HG03469 (cell line): ENCODE measurements around the gene GNAI3.
A peak's percentile ranks its signal among the peaks of the same experiment; 100 is the strongest.

ENCODE experiments used
- ATAC-seq: cut with Tn5 transposase; IDR thresholded peaks from one replicate; pipeline ENCODE4 v1.9.1; 2021; ENCODE audit warnings: mild to moderate bottlenecking, moderate library complexity, moderate number of reproducible peaks; ENCODE audit not compliant: unreplicated experiment

GNAI3 gene

DNA sequence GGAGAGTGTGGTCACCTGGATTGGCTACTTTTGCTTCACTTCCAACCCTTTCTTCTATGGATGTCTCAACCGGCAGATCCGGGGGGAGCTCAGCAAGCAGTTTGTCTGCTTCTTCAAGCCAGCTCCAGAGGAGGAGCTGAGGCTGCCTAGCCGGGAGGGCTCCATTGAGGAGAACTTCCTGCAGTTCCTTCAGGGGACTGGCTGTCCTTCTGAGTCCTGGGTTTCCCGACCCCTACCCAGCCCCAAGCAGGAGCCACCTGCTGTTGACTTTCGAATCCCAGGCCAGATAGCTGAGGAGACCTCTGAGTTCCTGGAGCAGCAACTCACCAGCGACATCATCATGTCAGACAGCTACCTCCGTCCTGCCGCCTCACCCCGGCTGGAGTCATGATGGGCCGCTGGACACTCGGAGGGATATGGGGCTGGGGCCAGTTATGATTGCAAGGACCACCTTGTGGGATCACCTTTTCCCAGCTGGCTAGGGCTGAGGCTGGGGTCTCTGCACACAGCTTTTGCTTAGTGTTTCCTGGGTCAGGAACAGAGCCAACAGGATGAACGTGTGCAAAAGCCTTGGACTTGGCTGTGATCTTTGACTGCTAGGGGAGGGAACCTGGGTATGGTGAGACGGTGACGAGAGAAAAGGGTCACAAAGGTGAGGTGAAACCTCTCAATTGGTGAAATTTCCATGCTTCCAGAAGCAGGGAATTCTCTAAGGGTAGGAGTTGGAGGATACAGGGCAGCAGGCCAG lies 4.3 kb upstream of the GNAI3 start:
- no peak for ATAC-seq

DNA sequence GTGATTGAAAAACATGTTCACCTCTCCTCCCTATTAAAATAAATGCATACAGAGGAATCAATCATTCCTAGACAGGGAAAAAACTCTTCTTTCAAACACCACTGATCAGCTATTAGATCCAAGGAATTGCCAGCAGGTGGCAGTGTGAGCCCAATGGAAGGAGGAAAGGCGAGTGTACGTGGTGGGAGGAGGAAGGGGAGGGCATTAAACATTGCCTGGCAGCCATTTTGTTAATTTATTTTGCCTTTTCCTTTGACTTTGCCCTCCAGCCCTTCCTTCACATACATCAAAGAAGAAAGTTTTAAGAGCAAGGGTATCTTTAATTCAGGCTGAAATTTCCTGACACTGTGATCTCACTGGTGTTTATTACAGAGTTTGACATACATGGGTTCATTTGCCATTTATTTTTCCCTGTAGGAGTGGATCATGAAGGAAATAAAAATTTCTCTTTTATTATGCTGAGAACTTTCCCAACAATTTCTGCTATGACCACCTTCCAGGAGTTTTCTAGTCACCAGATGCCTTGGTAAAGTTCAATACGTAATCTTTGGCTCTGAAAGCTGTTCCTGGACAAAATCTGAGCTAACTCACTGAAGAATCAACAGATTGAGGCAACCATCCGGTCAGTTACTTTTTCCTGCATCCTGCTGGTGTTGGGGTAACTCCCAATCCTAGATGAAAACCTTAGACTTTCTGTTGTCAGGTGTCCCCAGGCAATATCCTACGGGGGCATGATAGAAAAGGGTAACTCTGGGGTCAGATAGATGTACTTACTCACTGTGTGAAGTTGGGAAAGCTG lies 1.9 kb upstream of the GNAI3 start:
- peak; percentile 29 for ATAC-seq

DNA sequence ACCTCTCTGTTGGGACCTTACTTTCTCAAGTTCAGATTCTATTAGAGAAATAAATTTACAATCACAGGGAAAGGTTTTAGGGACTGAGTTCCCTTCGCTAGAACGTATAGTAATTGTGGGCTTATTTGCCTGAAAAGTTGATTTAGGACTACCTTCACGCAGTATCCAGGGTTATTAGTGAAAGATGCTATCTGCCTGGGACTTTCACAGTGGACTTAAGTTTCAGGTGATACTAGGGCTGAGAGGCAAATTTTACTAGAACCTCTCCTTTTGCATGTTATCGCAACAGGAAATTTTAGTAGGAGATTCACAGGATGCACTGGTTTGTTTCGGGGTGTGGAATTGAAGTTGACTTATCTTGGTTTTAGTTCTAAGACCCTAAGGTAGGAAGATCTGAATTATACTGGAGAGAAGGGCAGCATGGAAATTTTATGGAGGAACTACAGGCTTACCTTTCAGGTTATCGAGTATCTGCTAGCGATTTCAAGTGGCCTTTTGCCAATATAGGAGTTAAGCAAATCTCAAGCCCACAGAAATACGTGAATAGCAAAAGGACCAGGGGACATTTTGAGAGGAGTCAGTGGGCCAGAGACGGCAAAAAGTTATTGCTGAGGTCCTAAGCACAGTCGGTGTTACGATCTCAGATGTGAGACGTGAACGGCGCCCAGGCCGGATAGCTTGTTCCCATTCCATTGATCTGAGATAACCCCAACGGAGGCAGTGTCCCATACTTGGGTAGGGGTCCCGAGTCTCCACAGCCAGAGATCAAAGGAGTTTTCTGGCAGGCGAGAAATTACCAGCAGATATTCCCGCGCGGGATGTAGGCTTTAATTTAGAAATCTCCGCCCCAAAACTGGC lies 723 bp upstream of the GNAI3 start:
- ATAC-seq = no peak

DNA sequence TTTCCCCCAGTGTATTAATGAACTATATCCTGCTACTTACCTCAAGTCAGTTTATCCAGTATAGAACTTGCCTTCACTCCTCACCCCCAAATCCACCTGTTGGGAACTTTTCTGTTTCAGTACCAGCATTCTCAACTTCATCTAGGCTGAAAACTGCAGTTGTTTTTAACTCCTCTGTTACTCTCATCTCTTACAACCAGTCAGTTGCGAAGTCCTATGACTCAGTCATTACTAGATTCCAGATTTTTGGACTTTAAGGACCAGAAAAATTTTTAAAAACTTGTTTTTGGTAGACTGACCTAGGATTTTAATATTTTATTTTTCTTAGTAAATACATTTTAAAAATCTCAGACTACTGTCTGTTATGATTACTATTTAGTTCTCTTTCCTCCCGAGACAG lies 8.1 kb downstream of the GNAI3 start:
- no peak for ATAC-seq

DNA sequence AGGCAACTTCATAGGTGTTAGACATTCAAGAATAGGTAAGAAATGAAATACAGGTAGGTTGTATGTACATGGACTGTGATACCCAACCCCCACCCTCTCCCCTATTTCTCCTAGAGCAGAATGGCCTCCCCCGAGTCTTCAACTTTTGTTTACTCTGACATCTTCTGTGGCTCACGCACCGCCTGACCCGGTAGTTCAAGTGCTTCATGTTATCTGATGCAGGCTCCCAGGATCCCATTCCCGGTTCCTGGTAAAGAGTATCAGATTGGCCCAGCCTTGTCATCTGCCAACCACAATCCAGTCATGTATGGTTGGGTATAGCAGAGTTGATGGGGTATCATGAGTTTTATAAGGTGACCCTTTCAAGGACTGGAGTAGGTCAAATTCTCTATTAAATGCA lies 9.1 kb downstream of the GNAI3 start:
- no peak for ATAC-seq

DNA sequence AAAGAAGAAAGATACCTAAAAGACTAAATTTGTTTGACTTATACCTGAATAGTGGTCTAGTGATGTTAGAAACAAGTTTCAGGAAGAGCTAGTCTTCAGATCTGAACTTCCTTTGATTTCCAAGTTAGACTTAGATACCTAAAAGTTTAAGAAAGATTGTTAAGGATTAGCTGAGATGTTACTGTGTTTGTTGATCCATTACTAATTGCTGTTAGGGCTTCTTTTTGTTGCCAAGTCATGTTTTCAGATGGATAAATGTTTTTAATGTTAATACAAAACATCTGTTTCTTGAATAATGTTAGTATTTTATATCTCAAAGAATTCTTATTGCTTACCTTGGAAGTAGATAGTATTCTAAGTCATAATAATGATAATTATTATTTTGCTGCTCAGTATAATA lies 11.6 kb downstream of the GNAI3 start:
- ATAC-seq = no peak

DNA sequence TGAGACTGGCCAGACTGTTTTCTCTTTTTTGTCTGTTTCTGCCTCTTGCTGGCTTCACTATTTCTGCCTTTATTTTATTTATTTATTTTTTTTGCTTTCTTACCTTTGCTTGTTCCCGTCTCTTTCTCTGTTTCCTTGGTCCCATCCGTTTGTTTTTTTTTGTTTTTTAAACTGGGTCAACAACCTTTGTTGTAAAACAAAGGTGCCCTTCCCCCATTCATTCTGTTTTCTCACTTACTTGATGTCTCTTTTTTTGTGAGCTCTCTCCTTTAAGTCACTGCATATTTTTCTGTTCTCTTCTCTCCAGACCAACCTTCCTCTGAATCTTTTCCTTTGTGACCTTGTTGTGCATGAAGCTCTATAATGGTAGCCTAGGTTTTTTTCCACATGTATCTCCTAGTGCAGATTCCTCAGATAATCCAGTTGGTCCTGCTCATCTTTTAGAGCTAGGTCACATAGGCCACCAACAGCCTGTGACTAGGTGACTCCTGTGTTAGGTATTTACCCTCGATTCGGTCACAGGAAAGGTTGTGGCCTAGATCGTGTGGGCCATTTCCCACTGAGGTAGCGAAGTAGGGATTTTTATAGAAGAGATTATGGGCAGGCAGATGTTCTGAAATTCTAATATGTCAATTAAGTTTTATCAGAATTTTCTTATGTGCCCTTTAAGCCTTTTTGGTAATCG lies 15.9 kb downstream of the GNAI3 start:
- no peak for ATAC-seq

DNA sequence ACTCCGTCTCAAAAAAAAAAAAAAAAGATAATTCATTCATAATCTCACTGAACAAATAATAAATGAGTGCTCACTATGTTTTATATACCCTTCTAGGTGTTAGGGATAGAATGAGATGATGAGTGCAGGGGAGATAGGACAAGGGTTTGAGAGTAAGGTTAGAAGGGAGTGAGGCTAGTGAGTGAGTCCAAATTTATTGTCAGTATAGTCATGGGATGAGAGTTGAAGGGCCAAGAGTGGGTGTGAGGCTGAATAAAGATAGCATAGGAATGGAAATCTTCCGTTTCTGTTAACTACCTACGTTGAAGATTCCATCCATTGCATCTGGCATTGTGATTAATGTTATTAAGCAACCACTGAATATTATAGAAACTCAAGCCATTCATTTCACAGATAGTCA lies 16.8 kb downstream of the GNAI3 start:
- ATAC-seq = no peak

DNA sequence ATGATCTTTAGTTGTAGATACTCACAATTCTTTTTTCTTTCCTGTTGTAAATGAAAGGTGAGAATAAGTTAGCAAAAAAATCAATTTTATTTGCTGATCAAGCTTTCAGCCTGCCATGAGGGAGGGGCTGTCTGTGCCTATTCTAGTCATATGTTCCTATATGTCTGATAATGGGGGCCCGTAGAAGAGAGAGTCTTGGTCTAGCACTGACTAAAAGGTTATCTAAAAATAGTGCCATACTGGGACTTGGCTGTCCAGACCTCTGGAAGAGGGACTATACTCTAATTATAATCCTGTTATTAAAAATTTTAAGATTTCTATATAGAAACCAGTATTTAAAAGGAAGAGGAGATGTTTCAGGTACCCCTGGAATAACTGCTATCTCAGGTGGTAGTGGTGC lies 18.6 kb downstream of the GNAI3 start:
- ATAC-seq = no peak

DNA sequence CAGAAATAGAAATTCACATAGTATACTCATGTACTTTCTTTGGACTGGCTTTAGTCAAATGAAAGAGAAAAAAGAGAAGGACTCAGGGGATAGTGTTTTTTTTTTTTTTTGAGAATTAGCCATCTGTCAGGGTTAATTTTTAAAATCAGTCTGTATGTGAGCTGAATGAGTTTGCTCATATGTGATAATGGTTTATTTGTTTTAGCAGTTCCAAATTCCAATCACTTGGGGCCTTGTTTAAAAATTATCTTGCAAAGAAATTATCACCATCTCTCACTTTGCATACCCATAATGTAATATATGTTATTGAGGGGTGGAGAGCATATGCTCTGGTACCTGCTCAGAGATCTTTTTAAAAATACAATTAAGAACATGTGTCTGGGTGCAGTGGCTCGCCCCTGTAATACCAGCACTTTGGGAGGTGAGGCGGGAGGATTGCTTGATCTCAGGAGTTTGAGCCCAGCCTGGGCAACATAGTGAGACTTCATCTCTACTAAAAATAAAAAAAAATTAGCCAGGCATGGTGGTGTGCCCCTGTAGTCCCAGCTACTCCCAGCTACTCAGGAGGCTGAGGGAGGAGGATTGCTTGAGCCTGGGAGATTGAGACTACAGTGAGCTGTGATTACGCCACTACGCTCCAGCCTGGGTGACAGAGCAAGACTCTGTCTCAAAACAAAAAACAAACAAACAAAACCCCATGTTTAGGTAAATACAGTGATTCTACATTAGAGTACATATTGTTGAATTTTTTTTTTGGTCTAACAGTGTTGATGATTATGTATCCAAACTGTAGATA lies 19.7 kb downstream of the GNAI3 start:
- no peak for ATAC-seq

DNA sequence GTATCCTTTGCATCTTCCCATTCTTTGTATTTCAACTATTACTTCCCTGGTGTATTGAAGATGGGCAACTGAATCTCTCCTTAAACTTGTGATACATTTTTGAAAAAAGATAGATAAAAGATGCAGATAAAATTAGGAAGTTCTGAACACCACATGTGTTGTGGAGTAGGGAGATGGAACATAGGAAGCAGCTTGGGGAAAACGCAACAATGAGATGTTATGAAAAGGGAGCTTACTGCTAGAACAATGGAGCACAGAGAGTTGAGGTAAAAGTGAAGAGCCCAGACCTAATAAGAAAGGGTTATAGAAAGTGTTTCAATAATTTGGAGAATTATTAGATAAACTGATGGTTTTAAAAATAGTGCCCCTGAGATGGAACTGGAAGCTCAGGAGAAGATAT lies 20.9 kb downstream of the GNAI3 start:
- no peak for ATAC-seq

DNA sequence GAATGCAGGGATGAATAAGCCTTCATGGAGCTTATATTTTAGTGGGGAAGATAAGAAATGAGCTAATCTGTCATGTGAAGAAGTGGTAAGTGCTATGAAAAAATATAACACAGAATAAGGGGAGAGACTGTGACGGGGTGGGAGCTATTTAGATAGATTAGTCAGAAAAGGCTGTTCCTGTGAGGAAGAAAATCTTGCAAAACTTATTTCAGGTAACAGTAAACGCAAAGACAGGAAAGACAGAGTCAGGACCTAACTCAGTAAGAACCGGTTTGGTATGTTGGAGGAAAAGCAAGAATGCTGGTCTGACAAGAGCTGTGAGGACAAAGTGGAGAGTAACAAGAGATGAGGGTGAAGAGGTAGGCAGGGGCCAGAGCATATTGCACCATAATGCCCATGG lies 22.0 kb downstream of the GNAI3 start:
- ATAC-seq = no peak

DNA sequence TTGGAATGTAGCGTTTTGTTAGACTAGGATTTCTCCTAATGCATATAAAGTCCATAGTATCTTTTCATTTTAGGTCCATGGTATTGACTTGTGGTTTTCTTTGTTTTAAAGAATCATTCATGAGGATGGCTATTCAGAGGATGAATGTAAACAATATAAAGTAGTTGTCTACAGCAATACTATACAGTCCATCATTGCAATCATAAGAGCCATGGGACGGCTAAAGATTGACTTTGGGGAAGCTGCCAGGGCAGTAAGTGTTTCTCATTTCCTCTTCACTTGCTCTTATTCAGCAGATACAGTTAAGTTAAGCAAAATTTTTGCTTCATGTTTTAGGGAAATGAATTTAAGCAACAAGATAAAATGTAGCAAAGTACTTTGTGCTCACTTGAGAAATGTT lies 25.4 kb downstream of the GNAI3 start:
- no peak for ATAC-seq

DNA sequence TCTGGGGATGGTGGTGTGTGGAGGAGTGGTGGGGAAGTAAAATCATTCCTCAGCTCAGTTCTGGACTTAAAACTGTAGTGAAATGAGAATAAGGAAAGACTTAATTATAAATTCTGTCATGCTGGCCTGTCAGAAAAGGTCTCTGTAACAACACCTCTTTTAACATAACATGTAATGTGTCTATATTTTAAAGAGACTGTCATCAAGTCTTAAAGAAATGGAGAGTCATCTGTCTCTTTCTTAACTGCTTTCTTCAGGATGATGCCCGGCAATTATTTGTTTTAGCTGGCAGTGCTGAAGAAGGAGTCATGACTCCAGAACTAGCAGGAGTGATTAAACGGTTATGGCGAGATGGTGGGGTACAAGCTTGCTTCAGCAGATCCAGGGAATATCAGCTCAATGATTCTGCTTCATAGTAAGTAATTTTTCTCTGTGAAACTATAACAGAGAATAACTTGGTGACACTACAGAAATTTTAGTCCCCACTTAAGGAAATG lies 30.6 kb downstream of the GNAI3 start:
- no peak for ATAC-seq

DNA sequence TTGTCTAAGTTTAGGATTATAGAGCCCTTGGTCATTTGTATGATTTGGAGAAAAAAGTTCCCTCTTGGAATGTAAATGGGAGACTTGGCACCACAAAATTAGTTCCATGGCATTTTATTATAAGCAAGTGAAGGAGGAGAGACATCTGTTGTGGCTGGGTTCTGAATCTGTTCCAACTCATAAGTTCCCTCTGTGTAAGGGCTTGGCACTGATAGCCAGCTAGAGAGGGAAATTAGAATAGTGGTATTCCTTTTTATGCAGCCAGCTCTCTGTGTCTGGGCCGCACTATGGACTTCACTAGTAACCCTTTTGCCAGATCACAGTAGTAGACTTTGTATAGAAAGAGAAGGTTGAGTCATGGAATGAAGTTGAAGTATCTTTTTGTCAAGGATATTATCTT lies 31.1 kb downstream of the GNAI3 start:
- no peak for ATAC-seq

DNA sequence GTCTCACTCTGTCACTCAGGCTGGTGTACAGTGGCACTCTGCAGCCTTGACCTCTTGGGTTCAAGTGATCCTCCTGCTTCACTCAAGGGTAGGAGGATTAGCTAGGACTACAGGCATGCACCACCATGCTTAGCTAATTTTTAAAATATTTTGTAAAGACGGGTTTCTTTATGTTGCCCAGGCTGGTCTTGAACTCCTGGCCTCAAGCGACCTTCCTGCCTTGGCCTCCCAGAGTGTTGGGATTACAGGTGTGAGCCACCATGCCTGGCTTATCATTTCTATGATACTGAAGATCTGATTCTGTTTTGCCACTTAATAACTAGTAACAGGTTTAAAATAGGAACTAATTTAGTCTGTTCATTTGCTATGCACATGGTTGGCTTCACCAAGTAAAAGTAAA lies 33.6 kb downstream of the GNAI3 start:
- no peak for ATAC-seq

DNA sequence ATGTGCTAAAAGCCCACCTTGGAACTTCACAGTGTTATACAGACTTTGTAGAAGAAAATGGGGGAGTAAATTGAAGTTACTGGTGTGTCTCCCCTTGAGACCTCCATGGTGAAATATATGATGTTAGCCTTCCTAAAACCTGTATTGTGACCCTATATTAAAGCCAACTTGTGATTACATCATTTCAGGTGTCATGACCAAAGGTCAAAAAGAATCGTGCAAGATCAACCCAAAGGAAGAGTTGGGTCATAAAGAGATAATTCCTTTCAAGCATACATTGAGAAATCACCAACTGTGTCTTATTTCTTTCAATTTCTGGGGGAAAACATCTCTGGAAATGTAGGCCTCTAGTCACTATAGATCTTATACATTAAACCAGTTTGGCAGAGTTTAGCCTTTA lies 36.4 kb downstream of the GNAI3 start:
- ATAC-seq = no peak

DNA sequence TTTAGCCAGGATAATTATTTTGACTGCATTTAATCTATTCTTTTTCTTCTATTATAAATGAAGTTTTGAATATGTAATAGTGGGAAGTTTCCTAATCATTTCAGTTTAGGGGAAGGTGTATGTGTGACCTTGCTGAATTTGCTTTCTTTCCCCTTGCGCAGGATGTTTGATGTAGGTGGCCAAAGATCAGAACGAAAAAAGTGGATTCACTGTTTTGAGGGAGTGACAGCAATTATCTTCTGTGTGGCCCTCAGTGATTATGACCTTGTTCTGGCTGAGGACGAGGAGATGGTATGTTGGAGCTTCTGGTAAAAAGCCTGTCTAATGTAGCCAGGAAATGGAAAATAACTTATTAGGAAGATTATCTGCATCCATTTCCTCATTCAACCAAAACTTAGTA lies 37.6 kb downstream of the GNAI3 start:
- no peak for ATAC-seq

DNA sequence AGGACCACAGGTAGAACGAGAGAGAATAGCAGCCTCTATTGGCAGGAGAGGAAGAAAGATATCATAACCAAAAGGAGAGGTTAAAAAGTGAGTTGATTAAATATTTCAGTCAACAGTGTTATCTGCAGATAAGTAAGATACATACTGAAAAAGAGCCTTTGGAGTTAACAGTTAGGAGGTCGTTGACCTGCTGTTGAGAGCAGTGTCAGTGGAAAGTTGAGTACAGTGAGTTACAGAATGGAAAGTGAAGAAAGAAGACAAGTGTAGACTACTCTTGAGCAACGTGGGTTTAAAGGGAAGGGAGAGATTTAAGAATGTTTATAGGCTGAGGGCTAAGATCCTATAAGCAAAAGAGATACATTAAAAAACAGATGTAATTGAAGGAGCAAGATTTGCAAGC lies 40.8 kb downstream of the GNAI3 start:
- ATAC-seq = no peak

DNA sequence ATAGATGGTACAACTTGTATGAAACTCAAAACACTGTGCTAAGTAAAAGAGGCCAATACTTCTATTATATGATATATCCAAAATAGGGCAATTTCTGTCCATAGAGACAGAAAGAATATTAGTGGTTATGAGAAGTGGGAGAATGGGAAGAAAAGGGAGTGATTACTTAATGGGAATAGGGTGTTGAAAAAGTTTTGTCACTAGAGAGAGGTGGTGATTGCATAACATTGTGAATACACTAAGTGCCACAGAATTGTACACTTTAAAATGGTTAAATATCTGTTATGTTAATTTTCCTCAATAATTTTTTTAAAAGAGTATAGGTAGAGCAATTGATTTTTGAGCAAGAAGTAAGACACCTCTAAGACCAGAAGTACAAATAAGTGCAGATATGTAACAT lies 41.3 kb downstream of the GNAI3 start:
- ATAC-seq = no peak
